HG03196 (cell line): ENCODE results near the gene ARCN1.
"Not testable (repeated sequence)": the region's sequence is repeated elsewhere in the genome, so short reads cannot be mapped to it uniquely, and the experiment has no call there.

Experiments used
- ATAC-seq: cut with Tn5 transposase; IDR thresholded peaks from one replicate; pipeline ENCODE4 v1.9.1; 2021; ENCODE audit not compliant: unreplicated experiment

ARCN1 gene

DNA sequence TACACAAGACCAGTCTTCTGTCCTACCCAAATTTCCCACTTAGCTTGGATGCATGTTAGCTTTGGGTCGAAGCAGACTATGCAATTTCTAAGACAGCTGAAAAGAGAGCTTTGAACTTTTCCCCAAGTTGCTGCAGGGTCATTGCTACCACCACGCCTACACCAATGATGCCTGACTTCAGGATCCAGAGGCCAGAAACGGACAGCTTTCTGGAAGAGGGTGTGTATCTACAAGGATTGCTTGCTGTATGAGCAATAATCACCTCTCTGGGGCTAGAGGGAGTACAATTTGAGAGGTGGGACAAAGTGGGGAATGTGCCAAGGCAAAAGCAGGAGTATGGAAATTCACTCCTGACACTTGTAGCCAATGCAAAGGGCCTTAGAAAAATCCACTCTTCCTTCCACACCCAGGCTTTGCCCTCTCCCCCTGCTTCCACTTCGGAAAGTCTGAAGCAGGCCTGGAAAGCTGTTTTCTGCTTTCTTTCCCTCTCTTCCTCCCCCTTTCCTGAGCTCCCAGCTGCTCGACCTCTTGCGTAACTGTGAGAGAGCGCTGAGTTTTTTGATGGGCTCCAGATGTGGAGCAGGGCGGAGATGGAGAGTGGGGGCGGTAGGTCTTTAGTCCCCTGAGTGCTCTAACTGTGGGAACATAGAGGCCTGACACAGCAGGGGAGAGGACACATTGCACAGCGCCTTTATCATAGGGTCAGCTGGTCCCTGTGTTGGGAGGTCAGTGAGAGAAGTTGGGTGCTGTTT, 33.1 kb downstream of the ARCN1 start:
- ATAC-seq, result no peak

DNA sequence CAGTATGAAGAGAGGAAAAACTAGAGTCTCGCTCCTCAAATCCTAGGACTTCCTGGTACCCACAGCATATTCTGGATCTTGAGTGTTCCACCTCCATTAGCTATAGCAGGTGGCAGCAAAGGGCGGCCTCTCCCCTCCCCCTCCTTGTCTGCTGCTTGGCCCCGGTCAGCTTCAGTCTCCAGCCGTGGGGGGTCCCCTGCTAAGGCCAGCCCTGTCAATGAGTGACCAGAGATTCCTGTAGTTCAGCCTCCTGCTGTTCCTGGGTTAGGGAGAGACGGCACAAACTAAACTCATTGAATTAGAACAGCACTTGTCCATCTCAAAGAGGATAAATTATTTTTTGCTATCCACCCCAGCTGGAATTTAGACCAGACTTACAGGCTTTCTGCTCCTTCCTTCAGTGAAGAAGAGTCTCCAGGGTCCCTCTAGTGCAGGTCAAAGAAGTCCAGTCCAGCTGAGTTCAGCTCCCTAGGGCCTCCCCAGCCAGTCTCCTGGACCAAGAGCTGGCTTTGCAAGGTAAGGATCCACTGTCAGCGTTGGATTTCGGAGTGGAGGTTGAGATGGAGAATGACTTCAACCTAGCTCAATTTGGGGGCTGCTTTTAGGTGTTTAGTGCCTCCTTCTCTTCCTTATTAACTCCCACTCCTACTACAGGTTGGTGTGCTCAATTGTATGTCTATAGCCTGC, 34.1 kb downstream of the ARCN1 start:
- no peak for ATAC-seq

DNA sequence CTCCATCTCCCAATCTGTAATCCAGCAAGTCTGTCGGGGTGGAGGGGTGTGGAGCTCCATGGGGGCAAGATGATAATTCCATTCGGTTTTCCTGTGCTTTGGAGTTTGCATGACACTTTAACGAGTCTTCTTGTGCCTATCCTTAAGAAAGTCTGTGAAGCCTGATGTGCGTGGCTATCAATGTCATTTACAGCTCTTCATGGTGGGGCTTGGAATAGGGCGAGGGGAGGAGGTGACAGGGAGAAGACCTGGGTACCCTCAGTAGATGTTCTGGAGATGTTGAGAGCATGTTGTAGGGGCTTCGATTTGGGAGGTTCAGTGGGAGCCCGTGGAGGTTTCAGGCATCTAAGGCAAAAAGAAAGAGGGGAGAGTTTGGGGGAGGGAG, 34.6 kb downstream of the ARCN1 start:
- no peak for ATAC-seq

DNA sequence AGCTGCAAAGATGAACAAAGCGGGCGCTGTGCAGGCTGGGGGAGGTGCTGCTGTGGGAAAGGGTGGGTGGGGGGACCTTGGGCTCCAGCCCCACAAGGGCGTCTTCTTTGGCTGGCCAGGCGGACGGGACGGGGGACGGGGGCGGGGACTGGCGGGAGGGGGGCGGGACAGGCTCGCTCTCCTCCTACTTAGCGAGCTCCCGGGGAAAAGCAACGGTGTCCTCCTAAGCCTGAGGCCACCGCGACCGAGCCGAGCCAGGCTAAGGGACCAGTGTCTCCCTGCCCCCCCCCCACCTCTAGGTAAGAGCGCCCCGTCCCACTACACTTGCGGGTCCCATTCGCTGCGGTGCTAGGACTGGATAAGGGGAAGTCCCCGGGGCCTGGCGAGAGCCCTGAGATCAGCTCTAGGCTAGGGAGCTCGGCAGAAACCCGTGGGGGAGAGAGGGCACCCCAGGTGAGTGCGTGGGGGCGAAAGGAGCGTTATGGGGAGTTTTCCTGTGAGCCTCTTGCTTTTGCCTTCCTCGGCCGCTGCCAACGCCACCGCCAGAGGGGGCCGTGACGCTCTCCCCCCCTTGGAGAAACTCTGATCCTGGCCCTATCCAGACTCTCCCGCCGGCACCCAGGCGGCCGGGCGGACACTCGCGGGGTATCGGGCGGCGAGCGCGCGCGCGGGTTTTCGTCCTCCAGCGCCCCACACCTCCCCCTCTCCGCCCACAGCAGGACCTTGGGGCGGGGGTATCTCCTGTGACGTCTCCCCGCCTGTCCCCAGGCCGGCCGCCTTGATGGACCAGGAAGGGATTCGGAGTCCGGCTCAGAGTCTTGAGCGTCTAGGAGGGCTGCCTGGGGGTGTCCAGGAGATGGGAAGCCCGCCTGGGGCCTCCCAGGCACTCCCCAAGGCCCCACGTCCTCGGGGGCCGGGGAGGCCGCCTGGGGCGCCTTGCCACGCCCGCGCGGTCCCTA, 35.5 kb downstream of the ARCN1 start, which contains the start of gene PHLDB1:
PHLDB1 (plus strand) TSS at position 215 of the 959 bp plus-strand sequence. CDS start 6,222 bp downstream, outside the sequence.
- ATAC-seq, result no peak

DNA sequence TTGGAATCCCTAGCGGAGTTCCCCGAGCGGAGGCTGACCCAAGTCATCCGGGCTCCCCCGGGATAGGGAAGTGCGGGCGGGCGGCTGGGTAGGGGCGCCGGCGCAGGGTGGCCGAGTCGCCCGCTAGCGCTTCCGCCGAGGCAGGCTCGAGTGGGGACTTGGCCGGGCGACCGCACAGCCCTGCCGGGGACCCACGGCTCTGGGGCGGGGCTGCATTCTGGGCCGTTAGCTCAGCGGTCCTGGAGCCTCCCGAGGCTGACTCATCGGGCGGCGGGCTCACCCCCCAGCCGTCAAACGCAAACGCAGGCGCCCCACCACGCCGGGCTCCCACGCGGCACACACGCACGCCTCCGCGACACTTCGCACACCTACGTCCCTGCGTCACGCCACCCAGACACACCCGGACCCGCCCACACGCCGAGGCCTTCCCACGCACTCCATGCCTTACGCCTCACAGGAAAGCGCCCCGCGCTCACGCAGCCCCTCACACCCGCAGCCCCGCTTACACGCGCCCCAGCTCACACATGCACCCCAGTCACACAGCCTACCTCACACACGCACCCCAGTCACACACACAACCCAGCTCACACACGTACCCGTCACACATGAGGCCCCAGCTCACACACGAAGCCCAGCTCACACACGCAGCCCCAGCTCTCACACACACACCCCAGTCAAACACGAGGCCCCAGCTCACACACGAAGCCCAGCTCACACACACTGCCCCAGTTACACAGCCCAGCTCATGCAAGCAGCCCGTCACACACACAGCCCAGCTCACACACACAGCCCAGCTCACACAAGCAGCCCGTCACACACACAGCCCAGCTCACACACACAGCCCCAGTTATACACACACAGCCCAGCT, 36.4 kb downstream of the ARCN1 start:
- ATAC-seq, result no peak

DNA sequence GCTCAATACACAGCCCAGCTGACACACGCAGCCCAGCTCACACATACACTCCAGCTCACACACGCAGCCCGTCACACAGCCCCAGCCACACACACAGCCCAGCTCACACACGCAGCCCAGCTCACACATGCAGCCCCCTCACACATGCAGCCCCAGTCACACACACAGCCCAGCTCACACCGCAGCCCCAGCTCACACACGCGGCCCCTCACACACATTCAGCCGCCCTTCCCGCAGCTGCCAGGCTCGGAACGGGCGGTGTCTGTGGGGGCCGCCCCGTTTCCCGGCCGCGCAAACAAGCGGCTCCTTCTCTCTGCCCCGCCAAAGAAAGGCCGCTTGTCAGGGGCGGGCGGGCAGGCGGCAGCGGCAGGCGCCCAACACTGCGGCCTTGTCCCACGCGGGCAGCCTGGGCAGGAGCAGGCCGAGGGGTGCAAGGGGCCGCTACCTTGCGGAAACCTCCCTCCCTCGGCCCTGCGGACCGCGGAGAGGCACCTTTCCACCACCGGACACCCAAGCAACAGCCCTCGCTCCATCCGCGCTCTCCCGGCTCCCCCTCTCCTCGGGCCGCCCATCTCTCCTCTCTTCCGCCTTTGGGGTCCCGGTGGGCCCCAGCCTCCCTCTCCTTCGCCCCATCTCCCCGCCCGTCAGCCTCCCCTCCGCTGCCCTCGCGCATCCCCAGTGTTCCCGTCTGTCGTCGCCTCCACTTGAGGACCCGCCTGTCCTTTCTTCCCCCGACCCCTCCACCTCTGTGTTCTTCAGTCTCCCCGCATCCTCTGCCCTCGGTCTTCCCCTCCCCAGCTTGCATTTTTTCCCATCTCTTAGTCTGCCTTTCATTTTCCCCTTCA, 37.4 kb downstream of the ARCN1 start:
- ATAC-seq, result no peak

DNA sequence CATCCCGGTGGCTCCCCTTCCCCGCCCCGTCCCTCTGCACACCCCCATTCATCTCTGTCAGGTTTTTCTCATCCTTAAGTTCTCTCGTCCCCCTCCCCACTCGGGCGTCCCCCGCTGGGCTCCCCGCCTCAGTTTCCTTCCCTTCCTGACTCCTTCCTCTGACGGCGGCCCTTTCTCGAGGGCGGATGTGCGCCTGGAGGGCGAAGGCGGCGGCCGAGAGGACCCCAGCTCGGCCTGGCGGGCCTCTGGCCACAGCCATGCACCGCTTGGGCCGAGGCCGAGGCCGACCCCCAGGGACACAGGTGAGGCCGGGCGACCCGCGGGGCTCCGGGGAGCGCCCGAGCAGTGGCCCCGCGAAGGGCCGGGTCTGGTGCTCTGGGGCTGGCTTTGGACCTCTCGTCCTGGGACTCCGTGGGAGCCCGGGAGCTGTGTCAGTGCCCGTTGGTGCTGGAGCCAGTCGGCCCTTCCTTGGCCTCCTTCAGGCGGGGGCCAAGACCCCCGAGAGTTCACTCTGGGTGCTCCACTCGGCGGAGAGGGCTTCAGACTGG, 38.1 kb downstream of the ARCN1 start:
- ATAC-seq, result no peak

DNA sequence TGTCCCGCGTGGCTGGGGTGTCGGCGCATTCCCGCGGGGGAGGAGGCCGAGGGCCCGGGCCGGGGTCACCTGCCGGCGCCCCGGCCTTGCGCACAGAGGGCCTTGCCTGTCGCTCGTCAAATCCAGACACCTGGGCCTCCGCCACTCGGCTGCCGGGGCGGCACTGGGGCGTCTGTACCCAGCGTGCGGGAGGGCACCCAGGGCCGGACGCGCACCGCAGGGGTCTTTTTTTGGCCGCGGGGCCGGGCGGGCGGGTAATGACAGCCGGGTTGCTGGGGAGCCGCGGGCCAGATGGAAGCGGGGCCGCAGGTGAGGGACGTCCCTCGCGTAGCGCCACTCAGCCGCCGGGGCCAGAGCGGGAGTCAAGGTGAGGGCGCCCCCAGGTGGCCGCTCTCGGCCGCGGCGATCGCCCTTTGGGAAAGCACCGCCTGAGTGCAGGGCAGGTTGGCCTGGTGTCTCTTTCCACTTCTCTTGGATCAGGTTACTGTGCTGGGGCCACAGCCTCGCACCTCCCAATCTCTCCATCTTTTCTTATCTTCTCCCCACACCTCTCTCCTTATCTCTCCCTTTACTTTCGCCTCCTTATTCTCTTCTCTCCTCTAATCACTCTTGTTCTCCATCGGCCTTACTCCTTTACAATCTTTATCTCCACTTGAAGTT, 38.7 kb downstream of the ARCN1 start:
- ATAC-seq, result no peak

DNA sequence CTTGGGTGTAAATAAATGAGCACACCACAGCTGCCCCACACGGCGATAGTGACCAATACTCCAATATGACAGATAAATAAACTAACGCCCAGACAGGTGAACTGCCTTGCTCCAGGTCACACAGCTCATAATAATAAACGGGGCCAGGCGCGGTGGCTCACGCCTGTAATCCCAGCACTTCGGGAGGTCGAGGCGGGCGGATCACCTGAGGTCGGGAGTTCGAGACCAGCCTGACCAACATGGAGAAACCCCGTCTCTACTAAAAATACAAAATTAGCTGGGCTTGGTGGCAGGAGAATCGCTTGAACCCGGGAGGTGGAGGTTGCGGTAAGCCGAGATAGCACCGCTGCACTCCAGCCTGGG, 39.2 kb downstream of the ARCN1 start:
- ATAC-seq, result not testable (repeated sequence)

DNA sequence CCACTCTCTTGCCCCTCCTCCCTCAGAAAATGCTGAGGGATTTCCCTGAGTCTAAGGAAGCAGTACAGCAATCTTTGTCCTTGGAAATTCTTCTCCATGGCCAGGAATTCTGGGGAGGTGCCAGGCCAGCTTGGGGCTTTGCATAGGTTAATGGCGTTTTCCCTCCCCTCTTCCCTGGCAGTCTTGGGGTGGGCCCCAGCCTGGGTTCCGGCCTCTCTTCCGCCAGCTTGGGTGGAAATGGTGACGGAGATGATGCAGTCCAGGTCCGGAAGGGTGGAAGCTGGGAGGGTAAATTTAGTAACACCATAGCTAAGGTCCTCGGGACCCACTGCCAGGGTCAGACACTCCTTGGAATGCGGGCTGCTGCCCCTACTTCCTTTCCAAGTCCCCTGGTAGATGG, 40.2 kb downstream of the ARCN1 start:
- no peak for ATAC-seq

DNA sequence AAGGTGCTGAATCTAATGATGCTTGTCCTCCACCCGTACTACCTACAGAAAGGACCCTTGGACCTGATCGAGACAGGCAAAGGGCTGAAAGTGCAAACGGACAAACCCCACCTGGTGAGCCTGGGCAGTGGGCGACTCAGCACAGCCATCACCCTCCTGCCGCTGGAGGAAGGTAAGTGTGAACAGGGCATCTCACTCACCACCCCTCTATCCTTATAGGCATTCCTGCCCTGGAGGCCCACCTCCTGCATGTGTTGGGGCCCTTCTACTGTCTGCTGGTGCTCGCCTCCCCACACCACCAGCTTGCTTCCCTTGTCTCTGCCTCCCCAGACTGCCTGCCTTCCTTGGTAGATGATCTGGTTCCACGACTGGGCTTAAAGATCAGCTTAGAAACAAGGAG, 42.3 kb downstream of the ARCN1 start:
- no peak for ATAC-seq

DNA sequence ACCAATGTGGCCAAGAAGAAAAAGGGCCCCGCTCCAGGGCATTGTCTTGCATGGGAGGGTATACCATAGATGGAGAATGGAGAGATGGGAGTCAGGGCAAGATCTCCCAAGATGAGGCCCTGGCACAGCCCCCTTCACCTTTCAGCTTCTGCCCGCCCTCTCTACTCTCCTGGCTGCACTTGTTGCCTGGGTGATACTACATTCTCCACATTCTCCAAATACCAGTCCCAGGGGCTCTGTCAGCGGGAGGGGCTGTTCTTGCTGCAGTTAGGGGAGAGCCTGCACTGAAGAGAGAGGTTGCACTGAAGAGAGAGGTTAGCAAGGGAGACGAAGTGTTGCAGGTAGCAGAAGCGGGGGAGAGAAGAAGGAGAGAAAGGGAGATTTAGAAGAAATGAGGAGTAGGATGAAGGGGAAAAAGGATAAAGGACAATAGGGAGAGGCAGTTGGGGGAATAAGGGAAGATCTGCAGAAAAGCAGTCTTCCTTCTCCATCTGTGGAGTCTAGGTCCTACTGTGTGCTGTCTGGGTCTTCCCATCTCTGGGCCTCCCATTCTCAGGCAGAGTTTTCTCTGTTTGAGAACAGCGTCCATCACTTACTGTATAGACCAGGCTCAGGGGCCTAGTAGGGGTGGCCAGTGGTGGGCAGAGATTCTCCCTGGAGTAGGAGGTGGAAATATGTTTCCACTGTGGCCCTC, 43.2 kb downstream of the ARCN1 start:
- no peak for ATAC-seq

DNA sequence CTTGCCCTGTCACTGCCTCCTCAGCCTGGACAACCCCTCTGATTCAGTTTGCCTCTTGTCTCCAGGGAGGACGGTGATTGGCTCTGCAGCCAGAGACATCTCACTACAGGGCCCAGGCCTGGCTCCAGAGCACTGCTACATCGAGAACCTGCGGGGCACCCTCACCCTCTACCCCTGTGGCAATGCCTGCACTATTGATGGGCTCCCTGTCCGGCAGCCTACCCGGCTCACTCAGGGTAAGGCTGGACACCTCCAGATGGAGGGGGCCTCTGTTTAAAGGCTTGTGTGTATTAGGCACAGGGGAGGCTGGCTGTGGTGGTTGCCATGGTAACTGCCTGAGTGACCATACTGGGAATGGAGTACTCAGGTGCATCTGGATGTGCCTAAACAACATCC, 43.8 kb downstream of the ARCN1 start:
- ATAC-seq, result no peak

DNA sequence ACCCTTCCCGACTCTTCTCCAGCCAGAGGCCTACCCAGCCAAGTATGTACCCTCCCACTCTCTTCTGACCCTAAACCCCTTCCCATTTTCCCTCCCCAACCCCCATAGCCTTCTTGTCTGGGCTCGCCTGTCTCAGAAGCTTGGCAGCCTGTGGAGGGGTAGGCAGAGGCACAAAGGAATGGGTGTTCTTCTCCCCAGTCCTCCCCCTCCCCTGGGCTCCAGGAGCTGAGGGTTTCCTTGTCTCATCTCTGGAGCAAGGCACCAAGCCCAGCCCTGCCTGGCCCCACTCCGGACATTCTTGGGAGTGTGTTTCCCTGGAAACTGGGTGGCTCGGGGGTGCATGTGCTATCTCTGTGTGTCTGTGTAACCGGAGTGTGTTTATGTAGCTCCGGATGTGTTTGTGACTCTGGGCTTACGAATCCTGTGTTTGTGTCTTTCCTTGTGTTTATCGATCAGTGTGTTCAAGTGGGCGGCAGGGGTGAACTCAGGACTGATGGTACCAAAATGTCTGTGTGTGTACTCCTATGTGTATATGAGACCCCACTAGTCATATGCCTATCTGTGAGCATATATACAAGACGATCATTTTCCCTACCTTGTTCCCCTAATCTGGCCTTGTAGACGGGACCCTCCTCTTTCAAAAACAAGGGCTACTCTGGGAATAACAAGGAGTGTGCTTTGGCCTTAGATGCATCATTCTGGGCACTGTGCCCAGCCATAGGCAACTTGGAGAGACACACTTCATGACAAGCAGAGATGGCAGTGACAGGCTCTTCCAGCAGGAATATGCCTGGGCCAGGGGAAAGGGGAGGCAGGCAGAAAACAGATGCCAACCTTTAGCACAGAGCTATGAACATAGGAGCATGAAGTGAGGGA, 46.1 kb downstream of the ARCN1 start:
- no peak for ATAC-seq

DNA sequence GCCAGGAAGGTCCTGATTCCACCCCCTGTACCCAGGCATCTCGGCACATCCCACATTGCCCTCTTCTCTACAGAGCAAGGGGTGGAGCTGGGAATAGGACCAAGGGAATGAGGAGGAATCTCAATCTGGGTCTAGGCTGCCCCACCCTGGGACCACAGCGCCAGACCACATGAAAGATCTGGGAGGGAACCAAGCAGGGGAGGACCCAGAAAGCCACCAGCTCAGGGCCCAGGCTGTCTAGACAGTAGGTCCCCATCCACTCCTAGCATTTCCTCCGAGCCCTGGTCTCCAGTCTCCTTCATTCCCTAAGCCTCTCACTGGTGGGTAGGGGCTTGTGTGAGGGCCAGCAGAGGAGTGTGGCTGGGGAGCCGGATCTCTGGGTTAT, 46.8 kb downstream of the ARCN1 start:
- no peak for ATAC-seq

DNA sequence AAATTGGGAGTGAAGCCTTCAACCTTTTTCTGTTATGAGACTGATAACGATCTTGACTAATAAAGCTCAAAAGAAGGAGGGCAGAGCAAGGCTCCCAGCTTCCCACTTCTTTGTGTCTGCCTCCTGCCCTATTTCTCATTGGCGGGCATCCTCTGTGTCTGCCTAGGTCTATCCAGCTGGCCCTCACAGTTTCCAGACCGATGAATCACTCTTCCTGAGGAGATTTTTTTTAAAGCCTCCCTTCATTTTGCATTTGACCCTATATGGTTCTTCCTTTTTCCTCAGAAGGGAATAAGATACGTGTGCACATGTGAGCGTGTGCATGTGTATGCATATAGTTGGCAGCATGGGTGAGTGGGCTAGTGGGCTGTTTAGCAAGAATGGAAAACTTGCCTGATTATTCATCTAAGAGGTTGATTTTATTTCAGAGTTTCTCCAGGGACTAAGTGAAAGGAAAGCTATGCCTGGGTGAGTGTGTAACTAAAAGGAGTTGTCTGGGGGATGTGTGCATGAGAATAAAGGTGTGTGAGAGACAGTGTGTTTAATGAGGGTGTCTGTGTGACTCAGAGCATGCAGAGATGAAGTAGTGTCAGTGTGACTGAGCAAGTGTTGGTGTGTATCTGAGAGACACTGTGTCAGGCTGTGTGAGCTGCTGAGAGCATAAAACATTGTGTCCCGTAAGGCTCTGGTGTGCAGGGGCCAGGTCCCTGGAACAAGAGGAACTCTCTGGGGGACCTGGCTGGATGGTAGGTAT, 47.4 kb downstream of the ARCN1 start:
- ATAC-seq, result no peak
